ENCODE measurements around the gene PKN2. TPM values are rescaled to one million over a fixed set of nuclear protein-coding genes. Genes with fewer than 3 reads are reported as not detected.

Gene PKN2
- total RNA-seq, 1 donor from 2014 or later = 65.1 TPM

DNA sequence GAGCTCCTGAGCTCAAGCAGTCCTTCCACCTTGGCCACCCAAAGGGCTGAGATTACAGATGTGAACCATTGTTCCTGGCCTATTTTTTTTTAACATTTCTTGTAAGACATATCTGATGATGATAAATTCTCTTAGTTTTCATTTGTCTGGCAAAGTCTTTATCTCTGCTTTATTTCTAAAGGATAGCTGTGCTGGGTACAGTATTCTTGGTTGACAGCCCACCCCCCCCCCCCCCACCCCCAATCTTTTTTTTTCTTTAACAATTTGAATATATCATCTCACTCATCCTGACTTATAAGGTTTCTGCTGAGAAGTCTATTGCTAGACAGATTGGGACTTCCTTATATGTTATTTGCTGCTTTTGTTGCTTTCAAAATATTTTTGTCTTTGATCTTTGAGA is 51.3 kb downstream of the PKN2 start:
- peaks cover 14% of the 10 kb centered on the region for H3K4me1 Mint-ChIP-seq
- TF ChIP-seq, protein P1, sequence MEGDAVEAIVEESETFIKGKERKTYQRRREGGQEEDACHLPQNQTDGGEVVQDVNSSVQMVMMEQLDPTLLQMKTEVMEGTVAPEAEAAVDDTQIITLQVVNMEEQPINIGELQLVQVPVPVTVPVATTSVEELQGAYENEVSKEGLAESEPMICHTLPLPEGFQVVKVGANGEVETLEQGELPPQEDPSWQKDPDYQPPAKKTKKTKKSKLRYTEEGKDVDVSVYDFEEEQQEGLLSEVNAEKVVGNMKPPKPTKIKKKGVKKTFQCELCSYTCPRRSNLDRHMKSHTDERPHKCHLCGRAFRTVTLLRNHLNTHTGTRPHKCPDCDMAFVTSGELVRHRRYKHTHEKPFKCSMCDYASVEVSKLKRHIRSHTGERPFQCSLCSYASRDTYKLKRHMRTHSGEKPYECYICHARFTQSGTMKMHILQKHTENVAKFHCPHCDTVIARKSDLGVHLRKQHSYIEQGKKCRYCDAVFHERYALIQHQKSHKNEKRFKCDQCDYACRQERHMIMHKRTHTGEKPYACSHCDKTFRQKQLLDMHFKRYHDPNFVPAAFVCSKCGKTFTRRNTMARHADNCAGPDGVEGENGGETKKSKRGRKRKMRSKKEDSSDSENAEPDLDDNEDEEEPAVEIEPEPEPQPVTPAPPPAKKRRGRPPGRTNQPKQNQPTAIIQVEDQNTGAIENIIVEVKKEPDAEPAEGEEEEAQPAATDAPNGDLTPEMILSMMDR (IDR thresholded peaks at IDR 0.05; ENCODE audit: unreplicated experiment) = no peak
- H3K36me3 Mint-ChIP-seq = peaks cover 37% of the 10 kb centered on the region
- H3K27ac Mint-ChIP-seq = no peak overlapping the region
- DNase-seq (ENCODE audit: low spot score in 2 of 2, unreplicated experiment in 2 of 2) = no peak
- peaks cover 31% of the 10 kb centered on the region for H3K9me3 Mint-ChIP-seq
- no peaks in the 10 kb centered on the region for H3K27me3 Mint-ChIP-seq (ENCODE audit: low read depth)
- H3K4me3 Mint-ChIP-seq = no peak overlapping the region

DNA sequence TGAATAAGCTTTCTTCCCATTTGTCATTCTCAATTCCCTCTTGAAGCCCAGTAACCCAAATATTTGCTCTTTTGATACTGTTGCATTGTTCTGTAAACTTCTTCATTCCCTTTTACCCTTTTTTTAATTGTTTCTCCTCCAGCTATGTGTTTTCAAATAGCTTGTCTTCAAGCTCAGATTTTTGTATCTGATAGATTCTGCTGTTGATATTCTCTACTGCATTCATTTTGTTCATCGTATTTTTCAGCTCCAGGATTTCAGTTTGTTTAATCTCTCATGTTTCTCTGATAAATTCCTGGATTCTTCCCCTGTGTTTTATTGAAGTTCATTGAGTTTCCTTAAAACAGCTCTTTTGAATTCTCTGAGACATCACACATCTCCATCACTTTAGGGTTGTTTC is 51.8 kb downstream of the PKN2 start:
- peaks cover 31% of the 10 kb centered on the region for H3K9me3 Mint-ChIP-seq
- H3K4me1 Mint-ChIP-seq = peaks cover 12% of the 10 kb centered on the region
- H3K27me3 Mint-ChIP-seq (ENCODE audit: low read depth) = no peaks in the 10 kb centered on the region
- H3K27ac Mint-ChIP-seq = no peak overlapping the region
- TF ChIP-seq, protein P1 (IDR thresholded peaks at IDR 0.05; ENCODE audit: unreplicated experiment) = no peak
- peaks cover 37% of the 10 kb centered on the region for H3K36me3 Mint-ChIP-seq
- no peak overlapping the region for H3K4me3 Mint-ChIP-seq
- DNase-seq (ENCODE audit: low spot score in 2 of 2, unreplicated experiment in 2 of 2) = no peak

DNA sequence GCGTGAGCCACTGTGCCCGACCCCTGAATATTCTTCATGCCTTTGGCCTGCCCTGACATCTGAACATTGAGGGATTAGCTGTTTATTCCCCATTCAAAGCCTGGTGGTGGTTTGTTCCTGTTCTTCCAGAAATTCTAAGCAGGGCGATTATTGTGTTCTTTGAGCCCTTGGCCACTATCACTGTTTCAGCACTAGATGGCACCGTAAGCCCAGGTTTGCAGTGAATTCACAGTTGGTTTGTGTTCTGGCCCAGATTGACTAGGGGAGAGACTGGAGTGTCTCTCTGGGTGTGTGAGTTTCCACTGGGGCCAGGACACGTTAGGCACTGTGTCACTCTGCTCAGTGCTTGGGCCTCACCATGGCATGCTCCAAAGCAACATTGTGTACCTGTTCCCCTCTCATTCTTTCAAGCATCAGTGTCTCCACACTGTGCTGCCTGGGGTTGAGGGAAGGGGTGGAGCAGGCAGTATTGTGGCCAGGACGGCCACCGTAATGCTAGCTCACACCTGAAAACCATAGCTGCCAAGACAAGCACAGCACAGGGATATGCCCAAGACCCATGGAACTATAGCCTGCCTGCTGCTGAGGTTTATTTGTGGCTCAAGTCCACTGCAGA is 52.7 kb downstream of the PKN2 start:
- TF ChIP-seq, protein P1 (IDR thresholded peaks at IDR 0.05; ENCODE audit: unreplicated experiment) = no peak
- peaks cover 31% of the 10 kb centered on the region for H3K9me3 Mint-ChIP-seq
- no peak overlapping the region for H3K4me3 Mint-ChIP-seq
- no peak overlapping the region for H3K27ac Mint-ChIP-seq
- peaks cover 37% of the 10 kb centered on the region for H3K36me3 Mint-ChIP-seq
- H3K4me1 Mint-ChIP-seq = peaks cover 4% of the 10 kb centered on the region
- no peaks in the 10 kb centered on the region for H3K27me3 Mint-ChIP-seq (ENCODE audit: low read depth)
- no peak for DNase-seq (ENCODE audit: low spot score in 2 of 2, unreplicated experiment in 2 of 2)

DNA sequence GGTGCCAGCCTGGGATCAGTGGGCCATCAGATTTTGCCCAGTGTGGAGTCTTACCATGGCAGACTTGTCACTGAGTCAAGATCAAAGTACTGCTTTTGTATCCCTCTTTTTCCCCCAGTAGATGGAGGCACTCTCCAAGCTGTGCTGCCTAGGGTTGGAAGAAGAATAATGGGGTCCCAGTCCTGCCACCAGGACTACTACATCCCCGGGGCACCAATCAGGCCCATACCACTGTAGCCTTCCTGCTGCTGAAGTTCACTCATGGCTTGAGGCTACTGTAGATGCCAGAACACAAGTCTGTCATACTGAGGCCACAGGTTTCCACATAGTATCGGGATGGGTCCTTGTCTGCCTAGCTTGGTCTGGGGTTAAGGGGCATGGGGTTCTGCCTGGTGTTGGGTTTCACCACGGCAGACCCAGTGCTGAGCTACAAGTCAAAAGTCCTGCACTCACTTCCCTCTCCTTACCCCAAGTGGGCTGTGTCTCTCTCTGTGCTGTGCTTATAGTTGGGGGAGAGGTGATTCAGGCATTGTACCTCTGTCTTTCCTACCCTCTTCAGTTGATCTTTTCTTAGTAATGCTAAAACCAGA is 53.4 kb downstream of the PKN2 start:
- no peak overlapping the region for H3K27ac Mint-ChIP-seq
- TF ChIP-seq, protein P1 (IDR thresholded peaks at IDR 0.05; ENCODE audit: unreplicated experiment) = no peak
- H3K9me3 Mint-ChIP-seq = peaks cover 31% of the 10 kb centered on the region
- no peak for DNase-seq (ENCODE audit: low spot score in 2 of 2, unreplicated experiment in 2 of 2)
- H3K36me3 Mint-ChIP-seq = peaks cover 38% of the 10 kb centered on the region
- H3K27me3 Mint-ChIP-seq (ENCODE audit: low read depth) = no peaks in the 10 kb centered on the region
- no peak overlapping the region for H3K4me3 Mint-ChIP-seq
- H3K4me1 Mint-ChIP-seq = peaks cover 1% of the 10 kb centered on the region

DNA sequence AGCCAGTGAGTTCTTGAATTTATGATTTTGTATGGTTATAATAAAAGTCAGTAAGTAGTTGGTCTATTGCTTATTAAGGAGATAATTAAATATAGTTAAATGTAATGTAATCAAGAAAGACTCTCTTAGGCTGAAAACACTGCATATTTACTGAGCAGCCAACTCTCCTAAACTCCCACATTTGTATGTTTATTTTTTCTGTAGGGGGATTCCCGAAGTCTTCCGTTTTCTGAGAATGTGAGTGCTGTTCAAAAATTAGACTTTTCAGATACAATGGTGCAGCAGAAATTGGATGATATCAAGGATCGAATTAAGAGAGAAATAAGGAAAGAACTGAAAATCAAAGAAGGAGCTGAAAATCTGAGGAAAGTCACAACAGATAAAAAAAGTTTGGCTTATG is 56.7 kb downstream of the PKN2 start:
- Mint-ChIP-seq H3K27me3 (ENCODE audit: low read depth) (no peaks in the 10 kb centered on the region), H3K9me3 (peaks cover 13% of the 10 kb centered on the region), H3K4me1 (peaks cover 1% of the 10 kb centered on the region), H3K4me3 (no peak overlapping the region), H3K36me3 (peaks cover 39% of the 10 kb centered on the region), H3K27ac (no peak overlapping the region)
- TF ChIP-seq, protein P1 (IDR thresholded peaks at IDR 0.05; ENCODE audit: unreplicated experiment) = no peak
- no peak for DNase-seq (ENCODE audit: low spot score in 2 of 2, unreplicated experiment in 2 of 2)
